DMS153 treated with DMSO at 0.1 percent for 48 hours (cell line): ENCODE results near the gene KCNG2.

Experiments used
- DNase-seq: peaks from one replicate; lab custom pipeline; 2025; ENCODE audit not compliant: unreplicated experiment; lab: John Stamatoyannopoulos, UW

KCNG2 gene

DNA sequence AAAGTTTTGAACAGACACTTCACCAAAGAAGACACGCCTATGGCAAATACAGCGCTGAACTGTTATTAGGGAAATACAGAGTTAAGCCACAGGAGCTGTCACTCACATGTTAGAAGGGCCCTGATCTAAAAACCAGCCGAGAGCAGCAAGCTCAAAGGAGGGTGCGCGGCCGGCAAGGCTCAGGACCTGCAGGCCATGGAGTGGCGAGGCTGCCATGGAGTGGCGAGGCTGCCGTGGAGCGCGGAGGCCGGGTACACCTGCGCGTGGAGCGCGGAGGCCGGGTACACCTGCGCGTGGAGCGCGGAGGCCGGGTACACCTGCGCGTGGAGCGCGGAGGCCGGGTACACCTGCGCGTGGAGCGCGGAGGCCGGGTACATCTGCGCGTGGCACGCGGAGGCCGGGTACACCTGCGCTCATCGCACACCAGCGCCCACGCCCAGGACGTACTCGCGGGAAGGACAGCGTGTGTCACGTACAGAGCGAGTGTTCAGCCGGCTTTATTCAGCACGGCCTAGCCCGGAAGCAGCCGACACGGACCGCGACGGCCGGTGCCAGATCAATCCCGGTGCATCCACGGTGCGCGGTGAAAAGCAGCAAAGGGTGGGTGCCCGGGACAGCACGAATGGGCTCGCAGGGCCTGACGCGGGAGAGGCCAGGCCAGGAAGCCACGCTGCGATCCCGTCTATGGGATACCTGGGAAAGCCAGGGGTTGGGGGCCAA lies 84.9 kb downstream of the KCNG2 start:
- no peak for DNase-seq

DNA sequence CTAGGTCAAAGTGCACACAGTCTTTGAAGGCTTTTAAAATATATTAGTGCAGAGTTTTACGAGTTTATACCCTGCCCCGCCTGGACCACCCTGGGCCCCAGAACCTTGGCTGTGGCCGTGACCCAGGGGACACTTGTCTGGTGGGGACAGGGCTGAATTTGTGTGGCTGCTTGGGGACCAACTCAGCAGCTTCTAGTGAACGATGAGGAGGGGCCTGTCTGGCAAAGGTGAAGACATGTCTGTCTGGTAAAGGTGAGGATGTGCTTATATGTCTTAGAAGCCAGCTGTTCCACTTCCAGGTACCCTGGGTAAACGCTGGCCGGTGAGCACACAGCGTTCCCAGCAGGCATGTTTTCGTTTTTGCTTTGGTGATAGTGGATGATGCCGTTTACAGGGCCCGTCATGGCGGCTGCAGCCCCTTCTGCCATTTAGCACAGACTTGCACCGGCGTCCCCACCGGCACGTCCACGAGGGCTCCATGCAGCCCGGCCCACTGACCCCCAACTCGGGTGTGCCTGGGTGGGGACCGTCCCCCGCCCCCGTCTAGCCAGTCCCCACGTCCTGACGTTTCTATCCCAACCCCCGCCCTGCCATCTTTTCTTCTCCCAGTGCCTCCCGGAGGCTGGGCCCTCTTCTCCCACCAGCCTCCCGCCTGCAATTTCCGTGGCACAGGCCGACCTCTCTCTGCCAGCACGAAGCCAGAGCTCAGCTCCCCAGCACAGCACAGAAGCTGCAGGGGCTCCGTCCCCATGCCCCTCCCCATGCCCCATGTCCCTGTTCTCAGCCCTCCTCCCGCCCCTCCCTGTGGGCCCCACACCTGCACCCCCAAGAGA lies 85.9 kb downstream of the KCNG2 start:
- DNase-seq = no peak

GRCh38 chr18:79884294-79884962 lies 86.7 kb downstream of the KCNG2 start:
- DNase-seq = no peak

- no peak for DNase-seq
These were observed 87.4 kb downstream of the KCNG2 start for GRCh38 chr18:79884963-79885728.

- DNase-seq = no peak
These were observed 89.7 kb downstream of the KCNG2 start for GRCh38 chr18:79887181-79888000.

- DNase-seq = no peak
These were observed 90.3 kb downstream of the KCNG2 start for GRCh38 chr18:79888016-79888415.

DNA sequence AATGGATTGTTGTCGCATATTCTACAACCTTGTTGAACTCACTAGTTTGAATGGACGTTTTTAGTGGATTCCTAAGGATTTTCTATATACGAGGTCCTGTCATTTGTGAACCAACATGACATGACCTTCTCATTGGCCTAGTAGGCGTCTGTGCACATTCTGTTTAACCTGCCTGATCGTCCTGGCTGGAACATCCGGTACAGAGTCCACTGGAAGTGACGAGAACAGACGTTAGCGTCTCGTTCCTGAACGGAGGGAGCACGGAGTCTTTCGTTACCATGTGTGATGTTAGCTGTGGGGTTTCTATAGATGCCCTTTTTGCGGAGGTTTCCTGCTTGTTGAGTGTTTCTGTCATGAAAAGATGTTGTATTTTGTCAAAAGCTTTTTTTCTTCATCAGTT lies 91.8 kb downstream of the KCNG2 start:
- DNase-seq = no peak

DNA sequence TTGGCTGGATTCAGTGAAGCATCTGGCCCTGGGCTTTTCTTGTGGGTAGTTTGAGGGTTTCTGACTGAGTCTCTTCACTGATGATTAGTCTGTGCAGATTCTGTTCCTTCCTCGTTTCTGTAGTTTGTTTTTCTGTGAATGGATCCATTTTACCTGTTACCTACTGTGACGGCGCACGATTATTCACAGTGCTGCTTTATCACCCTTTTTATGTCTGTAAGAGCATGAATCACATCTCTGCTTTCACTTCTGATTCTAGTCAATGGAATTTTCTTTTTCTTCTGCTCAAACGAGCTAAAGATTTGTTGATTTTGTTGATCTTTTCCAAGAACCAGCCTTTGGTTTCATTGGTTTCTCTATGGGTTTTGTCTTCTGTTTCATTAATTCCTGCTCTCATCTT lies 92.9 kb downstream of the KCNG2 start:
- DNase-seq = no peak

- no peak for DNase-seq
These were observed 99.0 kb downstream of the KCNG2 start for GRCh38 chr18:79896738-79897137.

- no peak for DNase-seq
These were observed 100.3 kb downstream of the KCNG2 start for GRCh38 chr18:79897940-79898625.

- DNase-seq = no peak
These were observed 101.3 kb downstream of the KCNG2 start for GRCh38 chr18:79898952-79899608.

- no peak for DNase-seq
These were observed 102.1 kb downstream of the KCNG2 start for GRCh38 chr18:79899609-79900445.

DNA sequence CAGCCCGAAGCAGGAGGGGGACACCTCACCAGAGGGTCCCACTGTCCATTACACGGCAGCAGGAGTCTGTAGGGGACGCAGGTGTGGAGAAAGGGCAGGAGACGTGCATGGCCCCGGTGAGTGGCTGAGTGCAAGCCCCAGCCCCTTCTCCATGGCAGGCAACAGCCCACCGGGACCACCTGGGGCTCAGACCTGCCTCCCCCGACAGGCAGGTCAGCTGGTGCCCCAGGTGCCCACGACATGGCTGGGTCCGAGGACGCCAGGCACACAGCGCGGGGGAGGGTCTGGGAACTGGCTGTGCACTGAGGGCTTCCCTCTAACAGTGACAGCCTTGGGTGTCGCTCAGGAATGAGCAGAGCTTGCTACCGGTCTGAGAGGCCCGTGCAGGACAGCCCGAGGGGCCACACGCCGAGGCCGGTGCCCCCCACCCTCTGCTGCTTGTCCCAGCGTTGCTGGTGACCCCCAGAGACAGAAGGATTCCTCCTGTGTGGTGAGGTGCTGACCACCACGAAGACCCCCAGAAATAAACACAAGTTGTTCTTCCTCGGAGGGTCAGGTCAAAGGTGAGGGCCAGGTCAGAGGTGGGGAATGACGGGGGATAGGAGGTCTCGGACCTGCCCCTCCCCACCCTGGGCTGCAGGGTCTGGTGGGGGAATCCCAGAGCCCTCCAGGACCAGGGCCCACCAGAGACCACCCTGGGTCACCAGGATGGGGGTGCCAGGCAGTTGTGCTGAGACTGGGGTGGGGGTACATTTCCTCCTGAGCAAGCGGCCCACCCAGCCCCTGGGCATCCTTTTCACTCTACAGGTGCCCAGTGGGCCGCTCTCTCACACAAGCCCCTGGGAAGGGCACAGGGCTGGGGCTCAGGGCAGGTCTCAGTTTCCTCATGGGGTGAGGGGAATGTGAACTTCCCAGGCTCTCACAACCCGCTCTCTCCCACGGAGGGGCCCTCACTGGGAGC lies 103.2 kb downstream of the KCNG2 start:
- DNase-seq = no peak

- no peak for DNase-seq
These were observed 103.9 kb downstream of the KCNG2 start for GRCh38 chr18:79901665-79902064.

DNA sequence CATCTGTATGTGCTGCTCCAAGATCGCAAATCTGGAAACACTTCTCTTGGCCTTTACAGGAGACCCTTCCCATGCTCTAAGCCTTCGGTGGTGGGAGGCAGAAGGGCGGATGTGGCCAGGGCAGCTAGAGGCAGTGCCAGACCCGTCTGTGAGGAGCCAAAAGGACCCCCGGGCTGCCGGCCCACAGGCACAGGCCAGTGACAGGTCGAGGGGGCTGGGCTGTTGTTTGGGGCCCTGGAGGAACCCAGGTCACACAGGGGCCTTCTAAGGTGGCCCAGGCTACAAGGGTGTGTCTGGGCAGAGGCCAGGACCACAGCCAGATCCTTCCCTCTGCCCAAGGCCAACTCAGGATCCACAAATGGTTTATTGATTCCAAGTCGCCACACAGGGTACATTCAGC lies 104.3 kb downstream of the KCNG2 start:
- DNase-seq = no peak

- no peak for DNase-seq
These were observed 104.9 kb downstream of the KCNG2 start for GRCh38 chr18:79902640-79903039.

DNA sequence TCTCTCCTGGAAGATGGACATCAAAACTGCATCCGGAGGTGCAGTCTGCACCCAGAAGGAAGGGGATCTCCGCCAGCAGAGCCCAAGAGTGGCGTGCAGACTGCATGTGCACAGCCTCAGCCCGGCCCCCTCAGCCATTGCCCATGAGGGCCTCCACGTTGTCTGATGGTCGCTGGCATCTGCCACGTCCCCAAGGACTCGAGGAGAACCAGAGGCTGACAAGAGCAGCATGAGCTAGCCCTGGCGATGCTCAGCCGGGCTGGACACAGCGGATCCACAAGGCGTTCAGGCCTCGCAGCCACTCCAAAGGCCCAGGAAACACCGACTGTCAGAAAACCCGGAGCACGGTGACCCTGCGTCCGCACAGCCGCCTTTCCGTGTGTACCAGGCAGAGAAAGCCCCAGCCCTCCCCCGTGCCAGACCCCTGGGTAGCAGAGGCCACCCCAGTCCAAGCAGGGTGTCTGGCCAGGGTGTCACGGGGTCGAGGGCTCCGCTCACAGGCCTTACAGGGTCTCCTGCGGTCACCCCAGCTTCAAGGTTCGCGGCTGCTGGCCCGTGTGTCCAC lies 105.4 kb downstream of the KCNG2 start:
- DNase-seq = no peak
